GM19395 (cell line): Measurements from ENCODE around the gene QARS1.

ENCODE experiments used
- ATAC-seq: cut with Tn5 transposase; IDR thresholded peaks from one replicate; pipeline ENCODE4 v1.9.1; 2021; ENCODE audit warnings: mild to moderate bottlenecking, moderate library complexity; ENCODE audit not compliant: unreplicated experiment

Gene QARS1

GRCh38 chr3:49054344-49054862 is 50.2 kb downstream of the QARS1 start:
- no peak for ATAC-seq

GRCh38 chr3:49053543-49053942 is 51.0 kb downstream of the QARS1 start:
- ATAC-seq = no peak
